ENCODE data around the gene GALNT5.

DNA sequence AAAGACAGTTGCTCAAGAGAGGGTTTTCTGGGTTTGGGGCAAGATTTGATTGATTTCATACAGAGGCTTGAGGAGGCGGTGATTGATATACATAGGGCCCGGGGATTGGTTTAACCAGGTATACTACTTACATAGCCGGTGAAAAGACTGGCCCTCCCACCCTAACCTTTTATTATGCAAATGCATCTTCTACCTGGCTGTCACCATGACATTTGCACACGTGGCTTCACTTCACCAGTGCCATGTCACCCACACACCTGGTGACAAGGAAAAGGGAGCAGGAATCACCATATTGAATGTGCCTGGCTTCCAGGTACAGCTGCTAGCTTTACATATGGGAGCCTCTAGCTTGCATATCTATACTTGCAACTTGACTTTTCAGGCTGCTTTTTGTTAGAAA, 58.4 kb downstream of the GALNT5 start:
- TF ChIP-seq, protein P1, sequence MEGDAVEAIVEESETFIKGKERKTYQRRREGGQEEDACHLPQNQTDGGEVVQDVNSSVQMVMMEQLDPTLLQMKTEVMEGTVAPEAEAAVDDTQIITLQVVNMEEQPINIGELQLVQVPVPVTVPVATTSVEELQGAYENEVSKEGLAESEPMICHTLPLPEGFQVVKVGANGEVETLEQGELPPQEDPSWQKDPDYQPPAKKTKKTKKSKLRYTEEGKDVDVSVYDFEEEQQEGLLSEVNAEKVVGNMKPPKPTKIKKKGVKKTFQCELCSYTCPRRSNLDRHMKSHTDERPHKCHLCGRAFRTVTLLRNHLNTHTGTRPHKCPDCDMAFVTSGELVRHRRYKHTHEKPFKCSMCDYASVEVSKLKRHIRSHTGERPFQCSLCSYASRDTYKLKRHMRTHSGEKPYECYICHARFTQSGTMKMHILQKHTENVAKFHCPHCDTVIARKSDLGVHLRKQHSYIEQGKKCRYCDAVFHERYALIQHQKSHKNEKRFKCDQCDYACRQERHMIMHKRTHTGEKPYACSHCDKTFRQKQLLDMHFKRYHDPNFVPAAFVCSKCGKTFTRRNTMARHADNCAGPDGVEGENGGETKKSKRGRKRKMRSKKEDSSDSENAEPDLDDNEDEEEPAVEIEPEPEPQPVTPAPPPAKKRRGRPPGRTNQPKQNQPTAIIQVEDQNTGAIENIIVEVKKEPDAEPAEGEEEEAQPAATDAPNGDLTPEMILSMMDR (IDR thresholded peaks at IDR 0.05; ENCODE audit: extremely low read depth in 1 of 2, insufficient read depth in 1 of 2, low read depth in 1 of 2, low read length in 2 of 2): no peak
- TF ChIP-seq JUN (IDR thresholded peaks at IDR 0.05; ENCODE audit: borderline replicate concordance, insufficient read depth, insufficient read length, low read depth): no peak
- no peak for TF ChIP-seq POLR2A (IDR thresholded peaks at IDR 0.05; ENCODE audit: low read depth, low read length)
- no peak for TF ChIP-seq MYC (IDR thresholded peaks at IDR 0.05; ENCODE audit: low read depth, low read length)
- no peak for TF ChIP-seq POLR2AphosphoS5 (IDR thresholded peaks at IDR 0.05; ENCODE audit: insufficient read depth, low read depth, low read length)
- TF ChIP-seq, protein P2, sequence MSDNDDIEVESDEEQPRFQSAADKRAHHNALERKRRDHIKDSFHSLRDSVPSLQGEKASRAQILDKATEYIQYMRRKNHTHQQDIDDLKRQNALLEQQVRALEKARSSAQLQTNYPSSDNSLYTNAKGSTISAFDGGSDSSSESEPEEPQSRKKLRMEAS (IDR thresholded peaks at IDR 0.05; ENCODE audit: insufficient read depth, insufficient read length): no peak
- no peak for TF ChIP-seq EZH2 (IDR thresholded peaks at IDR 0.05; ENCODE audit: borderline replicate concordance, low read depth, low read length, severe bottlenecking)
- TF ChIP-seq FOS (IDR thresholded peaks at IDR 0.05; ENCODE audit: borderline replicate concordance, insufficient read depth, low read length): no peak
- no peak for TF ChIP-seq GATA2 (IDR thresholded peaks at IDR 0.05; ENCODE audit: insufficient read depth, insufficient read length, low read depth, low read length)
